Liver (tissue), 9 donors: ENCODE results near the gene MAPT. TPM values are rescaled to one million over a fixed set of nuclear protein-coding genes. Genes with fewer than 3 reads are reported as not detected.
A peak's percentile ranks its signal among the peaks of the same experiment; 100 is the strongest.

Experiments
- DNase-seq: peaks from one replicate; pipeline ENCODE4 v3.0.0-alpha.2; 2017; ENCODE audit warnings: low spot score
- H3K27ac ChIP-seq, 2 donors: one replicate each; pipeline ENCODE4 v1.7.0; 2013; ENCODE audit warnings: inconsistent platforms in 2 of 2, low read length in 2 of 2, control low read depth in 1 of 2, low read depth in 1 of 2, mild to moderate bottlenecking in 1 of 2
- H3K27me3 ChIP-seq, 4 donors: one replicate each; pipeline versions ENCODE4 v1.6.1 to v1.7.0; 2013; ENCODE audit warnings: low read length in 3 of 4, inconsistent platforms in 1 of 4, mild to moderate bottlenecking in 1 of 4, moderate library complexity in 1 of 4; ENCODE audit not compliant: control insufficient read depth in 4 of 4, insufficient read depth in 4 of 4
- H3K36me3 ChIP-seq, 4 donors: one replicate each; pipeline versions ENCODE4 v1.6.1 to v1.7.0; 2013; ENCODE audit warnings: low read length in 3 of 4, mild to moderate bottlenecking in 3 of 4, low read depth in 1 of 4, moderate library complexity in 1 of 4; ENCODE audit not compliant: control insufficient read depth in 4 of 4, insufficient read depth in 3 of 4
- H3K4me1 ChIP-seq, 4 donors: one replicate each; pipeline versions ENCODE4 v1.6.1 to v1.7.0; 2013; ENCODE audit warnings: low read length in 3 of 4, mild to moderate bottlenecking in 3 of 4, moderate library complexity in 1 of 4; ENCODE audit not compliant: control insufficient read depth in 4 of 4, insufficient read depth in 4 of 4
- H3K4me3 ChIP-seq, 3 donors: one replicate each; pipeline versions ENCODE4 v1.6.1 to v1.7.0; 2013; ENCODE audit warnings: low read length in 3 of 3, control low read depth in 1 of 3, low read depth in 1 of 3, mild to moderate bottlenecking in 1 of 3
- H3K9ac ChIP-seq, 2 donors: one replicate each; pipeline ENCODE4 v1.7.0; 2013; ENCODE audit warnings: low read length in 2 of 2, mild to moderate bottlenecking in 2 of 2, moderate library complexity in 2 of 2, control low read depth in 1 of 2, low read depth in 1 of 2
- H3K9me3 ChIP-seq, 4 donors: one replicate each; pipeline versions ENCODE4 v1.6.1 to v1.7.0; 2013; ENCODE audit warnings: low read length in 3 of 4; ENCODE audit not compliant: control insufficient read depth in 4 of 4
- ATF3 ChIP-seq: IDR thresholded peaks from 2 replicates; pipeline ENCODE4 v1.6.1; 2016; ENCODE audit warnings: antibody characterized with exemption
- CTCF ChIP-seq: fragments of 150-350 bp; IDR thresholded peaks from 2 replicates; pipeline ENCODE4 v1.5.1; 2017; ENCODE audit warnings: improper control_type of control experiment, low read depth, low read length; ENCODE audit not compliant: missing input control
- EGR1 ChIP-seq, 2 donors: IDR thresholded peaks; 2 replicates each; pipeline ENCODE4 v1.6.1; 2016 to 2018; ENCODE audit warnings: antibody characterized with exemption in 2 of 2, low read depth in 2 of 2
- FOXA1 ChIP-seq: IDR thresholded peaks from 2 replicates; pipeline ENCODE4 v1.6.1; 2016; ENCODE audit warnings: antibody characterized with exemption
- FOXA2 ChIP-seq: IDR thresholded peaks from 2 replicates; pipeline ENCODE4 v1.6.1; 2016; ENCODE audit warnings: antibody characterized with exemption
- GABPA ChIP-seq, 2 donors: IDR thresholded peaks in 1 of 2; conservative IDR thresholded peaks in 1 of 2; 2 replicates each; pipeline ENCODE4 v1.6.1; 2016; ENCODE audit warnings: antibody characterized with exemption in 2 of 2, mild to moderate bottlenecking in 1 of 2, moderate library complexity in 1 of 2
- HNF4A ChIP-seq, 2 donors: conservative IDR thresholded peaks; 2 replicates each; pipeline ENCODE4 v1.6.1; 2016; ENCODE audit warnings: antibody characterized with exemption in 2 of 2, mild to moderate bottlenecking in 2 of 2
- HNF4G ChIP-seq: IDR thresholded peaks from 2 replicates; pipeline ENCODE4 v1.6.1; 2016; ENCODE audit warnings: antibody characterized with exemption
- JUND ChIP-seq, 2 donors: IDR thresholded peaks; 2 replicates each; pipeline ENCODE4 v1.6.1; 2016; ENCODE audit warnings: antibody characterized with exemption in 2 of 2
- NR2F2 ChIP-seq: IDR thresholded peaks from 2 replicates; pipeline ENCODE4 v1.6.1; 2016; ENCODE audit warnings: antibody characterized with exemption
- RAD21 ChIP-seq, 2 donors: IDR thresholded peaks; 2 replicates each; pipeline ENCODE4 v1.6.1; 2016; ENCODE audit warnings: antibody characterized with exemption in 2 of 2, mild to moderate bottlenecking in 2 of 2
- RXRA ChIP-seq, 2 donors: IDR thresholded peaks; 2 replicates each; pipeline ENCODE4 v1.6.1; 2017 to 2018; ENCODE audit warnings: antibody characterized with exemption in 2 of 2, mild to moderate bottlenecking in 1 of 2
- SP1 ChIP-seq: IDR thresholded peaks from 2 replicates; pipeline ENCODE4 v1.6.1; 2018; ENCODE audit warnings: antibody characterized with exemption, mild to moderate bottlenecking
- TAF1 ChIP-seq: conservative IDR thresholded peaks from 2 replicates; pipeline ENCODE4 v1.6.1; 2016; ENCODE audit warnings: antibody characterized with exemption, mild to moderate bottlenecking
- YY1 ChIP-seq: IDR thresholded peaks from 2 replicates; pipeline ENCODE4 v1.6.1; 2016; ENCODE audit warnings: antibody characterized with exemption, mild to moderate bottlenecking
- ZBTB33 ChIP-seq: IDR thresholded peaks from 2 replicates; pipeline ENCODE4 v1.6.1; 2016; ENCODE audit warnings: antibody characterized with exemption
- WGBS: extraction: QIAGEN DNeasy Blood & Tissue Kit; methylation state at CpG from one replicate; pipeline ENCODE4 v1.1.7; 2013; 5-methylcytosine and 5-hydroxymethylcytosine counted together
- polyA plus RNA-seq, 2 donors: library from polyadenylated mRNA; stranded (reverse) in 1 of 2; unstranded in 1 of 2; fragments of 200-250 nt in 1 of 2; fragments of >200 nt in 1 of 2; fragmentation: Nextera tagmentation in 1 of 2; extraction: Ambion mirVana in 1 of 2; gene quantifications; one replicate each; pipeline versions ENCODE4 v1.2.1 to v1.2.3, GENCODE V29; 2013 to 2015
- total RNA-seq, 2 donors: library from RNA; depleted of rRNA; stranded (reverse); fragments of >200 nt; gene quantifications; one replicate each; pipeline ENCODE4 v1.2.3, GENCODE V29; 2014
- TF ChIP-seq, protein P1 (sequence below): IDR thresholded peaks from 2 replicates; pipeline ENCODE4 v1.6.1; 2016; ENCODE audit warnings: antibody characterized with exemption
- TF ChIP-seq, protein P2 (sequence below): IDR thresholded peaks from 2 replicates; pipeline ENCODE4 v1.6.1; 2016; ENCODE audit warnings: antibody characterized with exemption, mild to moderate bottlenecking
- donor health status: healthy.
- donor health status: healthy.
- donor health status: healthy.
- donor health status: healthy.
- donor health status: healthy.

Gene MAPT
- total and polyA plus RNA-seq, 4 donors = 0.05 to 0.67 (median 0.27) TPM

GRCh38 chr17:45910667-45911066 lies 16.3 kb downstream of the MAPT start:
- 92% methylated on average over 3 of the region's 3 CpGs for WGBS
- Histone ChIP-seq H3K4me1 (peaks cover 0 to 36% (median 0%) of the 10 kb centered on the region in 4 donors), H3K27me3 (no peaks in the 10 kb centered on the region), H3K9me3 (peaks cover 0 to 2% (median 0%) of the 10 kb centered on the region in 4 donors), H3K36me3 (peaks cover 0 to 16% (median 7%) of the 10 kb centered on the region in 4 donors), H3K9ac (no peak overlapping the region), H3K4me3 (no peak overlapping the region), H3K27ac (no peak overlapping the region)
- TF ChIP-seq, protein P1, sequence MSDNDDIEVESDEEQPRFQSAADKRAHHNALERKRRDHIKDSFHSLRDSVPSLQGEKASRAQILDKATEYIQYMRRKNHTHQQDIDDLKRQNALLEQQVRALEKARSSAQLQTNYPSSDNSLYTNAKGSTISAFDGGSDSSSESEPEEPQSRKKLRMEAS = no peak
- TF ChIP-seq ZBTB33 (no peak), NR2F2 (no peak), TAF1 (no peak), JUND (IDR thresholded peaks at IDR 0.05) (no peak), YY1 (no peak), SP1 (no peak), FOXA1 (no peak), RXRA (IDR thresholded peaks at IDR 0.05) (no peak), HNF4G (no peak), ATF3 (no peak)
- TF ChIP-seq, protein P2, sequence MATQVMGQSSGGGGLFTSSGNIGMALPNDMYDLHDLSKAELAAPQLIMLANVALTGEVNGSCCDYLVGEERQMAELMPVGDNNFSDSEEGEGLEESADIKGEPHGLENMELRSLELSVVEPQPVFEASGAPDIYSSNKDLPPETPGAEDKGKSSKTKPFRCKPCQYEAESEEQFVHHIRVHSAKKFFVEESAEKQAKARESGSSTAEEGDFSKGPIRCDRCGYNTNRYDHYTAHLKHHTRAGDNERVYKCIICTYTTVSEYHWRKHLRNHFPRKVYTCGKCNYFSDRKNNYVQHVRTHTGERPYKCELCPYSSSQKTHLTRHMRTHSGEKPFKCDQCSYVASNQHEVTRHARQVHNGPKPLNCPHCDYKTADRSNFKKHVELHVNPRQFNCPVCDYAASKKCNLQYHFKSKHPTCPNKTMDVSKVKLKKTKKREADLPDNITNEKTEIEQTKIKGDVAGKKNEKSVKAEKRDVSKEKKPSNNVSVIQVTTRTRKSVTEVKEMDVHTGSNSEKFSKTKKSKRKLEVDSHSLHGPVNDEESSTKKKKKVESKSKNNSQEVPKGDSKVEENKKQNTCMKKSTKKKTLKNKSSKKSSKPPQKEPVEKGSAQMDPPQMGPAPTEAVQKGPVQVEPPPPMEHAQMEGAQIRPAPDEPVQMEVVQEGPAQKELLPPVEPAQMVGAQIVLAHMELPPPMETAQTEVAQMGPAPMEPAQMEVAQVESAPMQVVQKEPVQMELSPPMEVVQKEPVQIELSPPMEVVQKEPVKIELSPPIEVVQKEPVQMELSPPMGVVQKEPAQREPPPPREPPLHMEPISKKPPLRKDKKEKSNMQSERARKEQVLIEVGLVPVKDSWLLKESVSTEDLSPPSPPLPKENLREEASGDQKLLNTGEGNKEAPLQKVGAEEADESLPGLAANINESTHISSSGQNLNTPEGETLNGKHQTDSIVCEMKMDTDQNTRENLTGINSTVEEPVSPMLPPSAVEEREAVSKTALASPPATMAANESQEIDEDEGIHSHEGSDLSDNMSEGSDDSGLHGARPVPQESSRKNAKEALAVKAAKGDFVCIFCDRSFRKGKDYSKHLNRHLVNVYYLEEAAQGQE = no peak
- no peak for DNase-seq

DNA sequence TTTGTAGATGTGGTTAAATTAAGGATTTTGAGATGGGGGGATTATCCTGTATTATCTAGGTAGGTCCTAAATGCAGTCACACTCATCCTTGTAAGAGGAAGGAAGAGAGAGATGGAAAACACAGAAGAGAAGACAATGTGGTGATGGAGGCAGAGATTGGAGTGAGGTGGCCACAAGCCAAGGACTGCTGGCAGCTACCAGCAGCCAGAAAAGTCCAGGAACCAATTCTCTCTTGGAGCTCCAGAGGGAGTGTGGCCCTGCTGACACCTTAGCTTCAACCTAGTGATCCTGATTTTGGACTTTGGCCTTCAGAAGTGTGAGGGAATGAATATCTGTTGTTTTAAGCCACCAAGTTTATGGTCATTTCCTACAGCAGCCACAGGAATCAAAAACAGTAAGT lies 18.0 kb downstream of the MAPT start:
- no peak overlapping the region for H3K4me3 ChIP-seq
- H3K9ac ChIP-seq = no peak overlapping the region
- H3K36me3 ChIP-seq = peaks cover 0 to 15% (median 7%) of the 10 kb centered on the region in 4 donors
- no peak overlapping the region for H3K27ac ChIP-seq
- no peaks in the 10 kb centered on the region for H3K27me3 ChIP-seq
- peaks cover 0 to 33% (median 0%) of the 10 kb centered on the region in 4 donors for H3K4me1 ChIP-seq
- no peak for DNase-seq
- peaks cover 0 to 2% (median 0%) of the 10 kb centered on the region in 4 donors for H3K9me3 ChIP-seq
- TF ChIP-seq YY1 = no peak
- TF ChIP-seq SP1 = peak; percentile 24
- TF ChIP-seq RAD21 (IDR thresholded peaks at IDR 0.05) = peak in 1 of 2 donors; percentile 36
- no peak for TF ChIP-seq FOXA1
- no peak for TF ChIP-seq ZBTB33
- TF ChIP-seq NR2F2 = no peak
- TF ChIP-seq, protein P1 = no peak
- no peak for TF ChIP-seq GABPA (IDR thresholded peaks at IDR 0.05 in 1 of 2, conservative IDR thresholded peaks at IDR 0.05 in 1 of 2)
- no peak for TF ChIP-seq EGR1 (IDR thresholded peaks at IDR 0.05; ENCODE audit: low read depth in 2 of 2)
- TF ChIP-seq TAF1 = no peak
- TF ChIP-seq HNF4A (conservative IDR thresholded peaks at IDR 0.05) = peak; percentile 48 to 69
- TF ChIP-seq JUND (IDR thresholded peaks at IDR 0.05) = no peak
- no peak for TF ChIP-seq FOXA2
- TF ChIP-seq RXRA (IDR thresholded peaks at IDR 0.05) = no peak
- no peak for TF ChIP-seq ATF3
- TF ChIP-seq CTCF = no peak
- TF ChIP-seq HNF4G = peak; percentile 4
